GM20000 (cell line): ENCODE results near the gene FHAD1.

Experiments used
- DNase-seq: peaks from one replicate; pipeline ENCODE4 v3.0.0; 2012; ENCODE audit warnings: low spot score
- TF ChIP-seq, protein P1 (sequence below): IDR thresholded peaks from 2 replicates; pipeline ENCODE4 v1.5.1; 2012; ENCODE audit warnings: mild to moderate bottlenecking, control low read depth; ENCODE audit errors: extremely low read depth, missing control alignments

FHAD1 gene

GRCh38 chr1:15212216-15212953 is 34.6 kb upstream of the FHAD1 start:
- TF ChIP-seq, protein P1, sequence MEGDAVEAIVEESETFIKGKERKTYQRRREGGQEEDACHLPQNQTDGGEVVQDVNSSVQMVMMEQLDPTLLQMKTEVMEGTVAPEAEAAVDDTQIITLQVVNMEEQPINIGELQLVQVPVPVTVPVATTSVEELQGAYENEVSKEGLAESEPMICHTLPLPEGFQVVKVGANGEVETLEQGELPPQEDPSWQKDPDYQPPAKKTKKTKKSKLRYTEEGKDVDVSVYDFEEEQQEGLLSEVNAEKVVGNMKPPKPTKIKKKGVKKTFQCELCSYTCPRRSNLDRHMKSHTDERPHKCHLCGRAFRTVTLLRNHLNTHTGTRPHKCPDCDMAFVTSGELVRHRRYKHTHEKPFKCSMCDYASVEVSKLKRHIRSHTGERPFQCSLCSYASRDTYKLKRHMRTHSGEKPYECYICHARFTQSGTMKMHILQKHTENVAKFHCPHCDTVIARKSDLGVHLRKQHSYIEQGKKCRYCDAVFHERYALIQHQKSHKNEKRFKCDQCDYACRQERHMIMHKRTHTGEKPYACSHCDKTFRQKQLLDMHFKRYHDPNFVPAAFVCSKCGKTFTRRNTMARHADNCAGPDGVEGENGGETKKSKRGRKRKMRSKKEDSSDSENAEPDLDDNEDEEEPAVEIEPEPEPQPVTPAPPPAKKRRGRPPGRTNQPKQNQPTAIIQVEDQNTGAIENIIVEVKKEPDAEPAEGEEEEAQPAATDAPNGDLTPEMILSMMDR = no peak
- no peak for DNase-seq

- DNase-seq = no peak
- TF ChIP-seq, protein P1 = no peak
These were observed 34.1 kb upstream of the FHAD1 start for GRCh38 chr1:15212954-15213291.

- no peak for DNase-seq
- TF ChIP-seq, protein P1 = no peak
These were observed 33.6 kb upstream of the FHAD1 start for GRCh38 chr1:15213341-15213821.

DNA sequence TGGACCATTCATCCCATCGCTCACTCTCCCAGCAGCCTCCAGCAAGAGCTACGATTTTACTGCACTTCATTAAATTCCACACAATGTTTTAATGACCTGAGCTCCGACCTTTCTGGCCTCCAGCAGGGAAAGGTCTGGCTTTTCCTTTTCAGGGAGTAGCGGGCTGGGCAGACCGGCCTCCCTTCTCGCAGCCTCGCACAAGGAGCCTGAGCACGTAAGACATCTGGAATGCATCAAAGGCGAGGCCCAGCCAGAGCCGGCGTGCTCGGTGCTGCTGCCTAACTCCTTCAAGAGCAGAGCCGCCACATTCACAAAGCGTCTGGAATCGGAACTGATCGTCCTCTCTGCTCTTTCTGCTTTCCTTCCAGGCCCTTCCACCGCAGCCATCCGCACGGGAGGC is 32.5 kb upstream of the FHAD1 start:
- TF ChIP-seq, protein P1 = no peak
- no peak for DNase-seq

DNA sequence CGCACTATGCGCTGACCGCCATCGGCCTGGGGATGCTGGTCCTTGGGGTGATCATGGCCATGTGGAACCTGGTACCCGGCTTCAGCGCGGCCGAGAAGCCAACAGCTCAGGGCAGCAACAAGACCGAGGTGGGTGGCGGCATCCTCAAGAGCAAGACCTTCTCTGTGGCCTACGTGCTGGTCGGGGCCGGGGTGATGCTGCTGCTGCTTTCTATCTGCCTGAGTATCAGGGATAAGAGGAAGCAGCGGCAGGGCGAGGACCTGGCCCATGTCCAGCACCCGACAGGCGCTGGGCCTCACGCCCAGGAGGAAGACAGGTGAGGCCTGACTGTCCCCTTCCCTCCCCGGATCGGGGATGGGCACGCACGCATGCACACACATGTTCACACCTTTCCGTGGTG is 31.9 kb upstream of the FHAD1 start:
- TF ChIP-seq, protein P1 = no peak
- no peak for DNase-seq

DNA sequence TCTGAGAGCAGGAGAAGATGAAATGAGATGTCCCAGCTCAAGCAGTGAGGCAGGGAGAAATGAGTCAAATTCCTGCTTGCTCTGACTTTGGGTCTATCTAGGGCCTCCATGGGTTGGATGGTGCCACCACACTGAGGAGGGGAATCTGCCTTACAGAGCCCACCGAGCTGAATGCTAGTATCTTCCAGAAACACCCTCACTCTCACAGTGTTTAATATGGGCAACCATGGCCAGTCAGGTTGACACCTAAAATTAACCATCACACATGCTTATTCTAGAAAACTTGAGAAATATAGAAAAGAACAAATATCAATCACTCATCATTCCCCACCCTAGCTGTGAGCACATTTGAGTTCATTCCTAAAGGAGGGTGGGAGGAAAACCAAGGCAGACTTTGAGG is 29.4 kb upstream of the FHAD1 start:
- TF ChIP-seq, protein P1 = no peak
- DNase-seq = no peak

- DNase-seq = no peak
- TF ChIP-seq, protein P1 = no peak
These were observed 28.4 kb upstream of the FHAD1 start for GRCh38 chr1:15218287-15219279.
